Measurements from ENCODE around the gene JAML. TPM values are rescaled to one million over a fixed set of nuclear protein-coding genes. Genes with fewer than 3 reads are reported as not detected.

JAML gene
- total and polyA plus RNA-seq, 2 of the 13 experiments (the other 11 are each of a cell fraction or from before 2014, with no cell fraction given), result 2.0 to 3.3 TPM

- peak; percentile 98 for TF ChIP-seq CTCF (CRISPR knock-in tag; IDR thresholded peaks at IDR 0.05)
- peak; percentile 89 for TF ChIP-seq KDM2A (CRISPR knock-in tag; IDR thresholded peaks at IDR 0.05; ENCODE audit: borderline replicate concordance, low read depth)
- no peak for TF ChIP-seq FOSL1 (CRISPR knock-in tag; IDR thresholded peaks at IDR 0.05; ENCODE audit: borderline replicate concordance)
- no peak for TF ChIP-seq NCOA5 (CRISPR knock-in tag; IDR thresholded peaks at IDR 0.05)
- TF ChIP-seq HOXA3 (CRISPR knock-in tag; IDR thresholded peaks at IDR 0.05), result peak; percentile 17; the same call in 1 of the 2 replicates
- peak; percentile 64; the same call in 1 of the 2 replicates for TF ChIP-seq ZNF691 (CRISPR knock-in tag; IDR thresholded peaks at IDR 0.05; ENCODE audit: borderline replicate concordance, low read depth)
- peak; percentile 50; the same call in 1 of the 2 replicates for TF ChIP-seq RNF2 (conservative IDR thresholded peaks at IDR 0.05; ENCODE audit: low read depth)
- no peak for TF ChIP-seq ZBTB40 (IDR thresholded peaks at IDR 0.05)
- 0 out of 2 replicates have a peak, but pooled peaks have one; percentile 28 for TF ChIP-seq ZBTB40 (CRISPR knock-in tag; IDR thresholded peaks at IDR 0.05)
- TF ChIP-seq ZNF432 (CRISPR knock-in tag; IDR thresholded peaks at IDR 0.05; ENCODE audit: borderline replicate concordance), result no peak
- no peak for TF ChIP-seq HES4 (CRISPR knock-in tag; IDR thresholded peaks at IDR 0.05; ENCODE audit: borderline replicate concordance)
- TF ChIP-seq ZNF18 (CRISPR knock-in tag; IDR thresholded peaks at IDR 0.05; ENCODE audit: insufficient replicate concordance), result no peak
Observed at GRCh38 chr11:118145285-118146227, 79.3 kb downstream of the JAML start (continued).
